HG03469 (cell line): Measurements from ENCODE around the gene KYAT1.
"Not testable (repeated sequence)": the region's sequence is repeated elsewhere in the genome, so short reads cannot be mapped to it uniquely, and the experiment has no call there.

Source experiments
- ATAC-seq: cut with Tn5 transposase; IDR thresholded peaks from one replicate; pipeline ENCODE4 v1.9.1; 2021; ENCODE audit warnings: mild to moderate bottlenecking, moderate library complexity, moderate number of reproducible peaks; ENCODE audit not compliant: unreplicated experiment

The KYAT1 gene

GRCh38 chr9:128886211-128886891, 4.6 kb upstream of the KYAT1 start:
- no peak for ATAC-seq

- ATAC-seq, result no peak
Measured at GRCh38 chr9:128885798-128886197, 4.0 kb upstream of the KYAT1 start.

- ATAC-seq, result no peak
Measured at GRCh38 chr9:128885376-128885775, 3.6 kb upstream of the KYAT1 start.

- no peak for ATAC-seq
Measured at GRCh38 chr9:128884164-128884563, 2.4 kb upstream of the KYAT1 start.

GRCh38 chr9:128882677-128883603, 1.2 kb upstream of the KYAT1 start:
- ATAC-seq, result no peak

GRCh38 chr9:128877852-128878251, 3.9 kb downstream of the KYAT1 start:
- no peak for ATAC-seq

GRCh38 chr9:128870941-128871265, 10.8 kb downstream of the KYAT1 start:
- not testable (repeated sequence) for ATAC-seq

- no peak for ATAC-seq
Measured at GRCh38 chr9:128870128-128870940, 11.4 kb downstream of the KYAT1 start.

- no peak for ATAC-seq
Measured at GRCh38 chr9:128863647-128864046, 18.1 kb downstream of the KYAT1 start.

GRCh38 chr9:128862401-128862851, 19.3 kb downstream of the KYAT1 start:
- ATAC-seq, result no peak

- ATAC-seq, result no peak
Measured at GRCh38 chr9:128861501-128861900, 20.2 kb downstream of the KYAT1 start.

- ATAC-seq, result no peak
Measured at GRCh38 chr9:128860937-128861336, 20.8 kb downstream of the KYAT1 start.

- ATAC-seq, result not testable (repeated sequence)
Measured at GRCh38 chr9:128858476-128858875, 23.3 kb downstream of the KYAT1 start.

GRCh38 chr9:128854454-128854853, 27.3 kb downstream of the KYAT1 start:
- ATAC-seq, result not testable (repeated sequence)

- ATAC-seq, result not testable (repeated sequence)
Measured at GRCh38 chr9:128852646-128853045, 29.1 kb downstream of the KYAT1 start.

GRCh38 chr9:128851779-128852600, 29.8 kb downstream of the KYAT1 start:
- ATAC-seq, result not testable (repeated sequence)

GRCh38 chr9:128851024-128851423, 30.7 kb downstream of the KYAT1 start:
- ATAC-seq, result not testable (repeated sequence)

- no peak for ATAC-seq
Measured at GRCh38 chr9:128847803-128848202, 33.9 kb downstream of the KYAT1 start.

GRCh38 chr9:128846680-128847030, 35.1 kb downstream of the KYAT1 start:
- ATAC-seq, result no peak

- ATAC-seq, result no peak
Measured at GRCh38 chr9:128845186-128845931, 36.4 kb downstream of the KYAT1 start.
